Liver (tissue), 9 donors: Measurements from ENCODE around the gene RASGRP4. TPM values are rescaled to one million over a fixed set of nuclear protein-coding genes. Genes with fewer than 3 reads are reported as not detected.

Source experiments
- DNase-seq: peaks from one replicate; pipeline ENCODE4 v3.0.0-alpha.2; 2017; ENCODE audit warnings: low spot score
- H3K27ac ChIP-seq, 2 donors: one replicate each; pipeline ENCODE4 v1.7.0; 2013; ENCODE audit warnings: inconsistent platforms in 2 of 2, low read length in 2 of 2, control low read depth in 1 of 2, low read depth in 1 of 2, mild to moderate bottlenecking in 1 of 2
- H3K27me3 ChIP-seq, 4 donors: one replicate each; pipeline versions ENCODE4 v1.6.1 to v1.7.0; 2013; ENCODE audit warnings: low read length in 3 of 4, inconsistent platforms in 1 of 4, mild to moderate bottlenecking in 1 of 4, moderate library complexity in 1 of 4; ENCODE audit not compliant: control insufficient read depth in 4 of 4, insufficient read depth in 4 of 4
- H3K36me3 ChIP-seq, 4 donors: one replicate each; pipeline versions ENCODE4 v1.6.1 to v1.7.0; 2013; ENCODE audit warnings: low read length in 3 of 4, mild to moderate bottlenecking in 3 of 4, low read depth in 1 of 4, moderate library complexity in 1 of 4; ENCODE audit not compliant: control insufficient read depth in 4 of 4, insufficient read depth in 3 of 4
- H3K4me1 ChIP-seq, 4 donors: one replicate each; pipeline versions ENCODE4 v1.6.1 to v1.7.0; 2013; ENCODE audit warnings: low read length in 3 of 4, mild to moderate bottlenecking in 3 of 4, moderate library complexity in 1 of 4; ENCODE audit not compliant: control insufficient read depth in 4 of 4, insufficient read depth in 4 of 4
- H3K4me3 ChIP-seq, 3 donors: one replicate each; pipeline versions ENCODE4 v1.6.1 to v1.7.0; 2013; ENCODE audit warnings: low read length in 3 of 3, control low read depth in 1 of 3, low read depth in 1 of 3, mild to moderate bottlenecking in 1 of 3
- H3K9ac ChIP-seq, 2 donors: one replicate each; pipeline ENCODE4 v1.7.0; 2013; ENCODE audit warnings: low read length in 2 of 2, mild to moderate bottlenecking in 2 of 2, moderate library complexity in 2 of 2, control low read depth in 1 of 2, low read depth in 1 of 2
- H3K9me3 ChIP-seq, 4 donors: one replicate each; pipeline versions ENCODE4 v1.6.1 to v1.7.0; 2013; ENCODE audit warnings: low read length in 3 of 4; ENCODE audit not compliant: control insufficient read depth in 4 of 4
- EGR1 ChIP-seq, 2 donors: IDR thresholded peaks; 2 replicates each; pipeline ENCODE4 v1.6.1; 2016 to 2018; ENCODE audit warnings: antibody characterized with exemption in 2 of 2, low read depth in 2 of 2
- FOXA1 ChIP-seq: IDR thresholded peaks from 2 replicates; pipeline ENCODE4 v1.6.1; 2016; ENCODE audit warnings: antibody characterized with exemption
- FOXA2 ChIP-seq: IDR thresholded peaks from 2 replicates; pipeline ENCODE4 v1.6.1; 2016; ENCODE audit warnings: antibody characterized with exemption
- GABPA ChIP-seq, 2 donors: IDR thresholded peaks in 1 of 2; conservative IDR thresholded peaks in 1 of 2; 2 replicates each; pipeline ENCODE4 v1.6.1; 2016; ENCODE audit warnings: antibody characterized with exemption in 2 of 2, mild to moderate bottlenecking in 1 of 2, moderate library complexity in 1 of 2
- HNF4A ChIP-seq, 2 donors: conservative IDR thresholded peaks; 2 replicates each; pipeline ENCODE4 v1.6.1; 2016; ENCODE audit warnings: antibody characterized with exemption in 2 of 2, mild to moderate bottlenecking in 2 of 2
- HNF4G ChIP-seq: IDR thresholded peaks from 2 replicates; pipeline ENCODE4 v1.6.1; 2016; ENCODE audit warnings: antibody characterized with exemption
- JUND ChIP-seq, 2 donors: IDR thresholded peaks; 2 replicates each; pipeline ENCODE4 v1.6.1; 2016; ENCODE audit warnings: antibody characterized with exemption in 2 of 2
- NR2F2 ChIP-seq: IDR thresholded peaks from 2 replicates; pipeline ENCODE4 v1.6.1; 2016; ENCODE audit warnings: antibody characterized with exemption
- RAD21 ChIP-seq, 2 donors: IDR thresholded peaks; 2 replicates each; pipeline ENCODE4 v1.6.1; 2016; ENCODE audit warnings: antibody characterized with exemption in 2 of 2, mild to moderate bottlenecking in 2 of 2
- RXRA ChIP-seq, 2 donors: IDR thresholded peaks; 2 replicates each; pipeline ENCODE4 v1.6.1; 2017 to 2018; ENCODE audit warnings: antibody characterized with exemption in 2 of 2, mild to moderate bottlenecking in 1 of 2
- SP1 ChIP-seq: IDR thresholded peaks from 2 replicates; pipeline ENCODE4 v1.6.1; 2018; ENCODE audit warnings: antibody characterized with exemption, mild to moderate bottlenecking
- TAF1 ChIP-seq: conservative IDR thresholded peaks from 2 replicates; pipeline ENCODE4 v1.6.1; 2016; ENCODE audit warnings: antibody characterized with exemption, mild to moderate bottlenecking
- YY1 ChIP-seq: IDR thresholded peaks from 2 replicates; pipeline ENCODE4 v1.6.1; 2016; ENCODE audit warnings: antibody characterized with exemption, mild to moderate bottlenecking
- WGBS: extraction: QIAGEN DNeasy Blood & Tissue Kit; methylation state at CpG from one replicate; pipeline ENCODE4 v1.1.7; 2013; 5-methylcytosine and 5-hydroxymethylcytosine counted together
- polyA plus RNA-seq, 2 donors: library from polyadenylated mRNA; stranded (reverse) in 1 of 2; unstranded in 1 of 2; fragments of 200-250 nt in 1 of 2; fragments of >200 nt in 1 of 2; fragmentation: Nextera tagmentation in 1 of 2; extraction: Ambion mirVana in 1 of 2; gene quantifications; one replicate each; pipeline versions ENCODE4 v1.2.1 to v1.2.3, GENCODE V29; 2013 to 2015
- total RNA-seq, 2 donors: library from RNA; depleted of rRNA; stranded (reverse); fragments of >200 nt; gene quantifications; one replicate each; pipeline ENCODE4 v1.2.3, GENCODE V29; 2014
- TF ChIP-seq, protein P1 (sequence below): fragments of 150-350 bp; IDR thresholded peaks from 2 replicates; pipeline ENCODE4 v1.5.1; 2017; ENCODE audit warnings: improper control_type of control experiment, low read depth, low read length; ENCODE audit not compliant: missing input control
- TF ChIP-seq, protein P2 (sequence below): IDR thresholded peaks from 2 replicates; pipeline ENCODE4 v1.6.1; 2016; ENCODE audit warnings: antibody characterized with exemption
- TF ChIP-seq, protein P3 (sequence below): IDR thresholded peaks from 2 replicates; pipeline ENCODE4 v1.6.1; 2016; ENCODE audit warnings: antibody characterized with exemption
- TF ChIP-seq, protein P4 (sequence below): IDR thresholded peaks from 2 replicates; pipeline ENCODE4 v1.6.1; 2016; ENCODE audit warnings: antibody characterized with exemption
- TF ChIP-seq, protein P5 (sequence below): IDR thresholded peaks from 2 replicates; pipeline ENCODE4 v1.6.1; 2016; ENCODE audit warnings: antibody characterized with exemption, mild to moderate bottlenecking
- donor health status: healthy.
- donor health status: healthy.
- donor health status: healthy.
- donor health status: healthy.
- donor health status: healthy.

RASGRP4 gene
- total and polyA plus RNA-seq, 4 donors: 0.60 to 2.4 (median 1.6) TPM

DNA sequence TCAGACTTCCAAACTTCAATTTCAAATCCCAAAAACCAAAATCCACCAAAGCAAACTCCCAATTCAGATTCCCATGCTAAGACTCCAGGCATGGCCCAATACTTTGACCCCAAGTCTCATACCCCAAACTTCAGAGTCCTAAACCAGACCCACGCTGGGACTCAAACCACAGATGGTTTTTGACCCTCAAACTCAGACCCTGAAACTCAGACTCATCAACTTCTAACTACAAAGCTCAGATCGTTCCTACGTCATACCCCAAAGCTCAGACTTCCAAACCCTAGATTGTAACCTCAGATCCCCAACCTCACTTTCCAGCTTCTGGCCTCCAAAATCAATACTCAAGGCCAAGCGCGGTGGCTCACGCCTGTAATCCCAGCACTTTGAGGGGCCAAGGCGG, 19.3 kb upstream of the RASGRP4 start (continued):
- TF ChIP-seq, protein P1, sequence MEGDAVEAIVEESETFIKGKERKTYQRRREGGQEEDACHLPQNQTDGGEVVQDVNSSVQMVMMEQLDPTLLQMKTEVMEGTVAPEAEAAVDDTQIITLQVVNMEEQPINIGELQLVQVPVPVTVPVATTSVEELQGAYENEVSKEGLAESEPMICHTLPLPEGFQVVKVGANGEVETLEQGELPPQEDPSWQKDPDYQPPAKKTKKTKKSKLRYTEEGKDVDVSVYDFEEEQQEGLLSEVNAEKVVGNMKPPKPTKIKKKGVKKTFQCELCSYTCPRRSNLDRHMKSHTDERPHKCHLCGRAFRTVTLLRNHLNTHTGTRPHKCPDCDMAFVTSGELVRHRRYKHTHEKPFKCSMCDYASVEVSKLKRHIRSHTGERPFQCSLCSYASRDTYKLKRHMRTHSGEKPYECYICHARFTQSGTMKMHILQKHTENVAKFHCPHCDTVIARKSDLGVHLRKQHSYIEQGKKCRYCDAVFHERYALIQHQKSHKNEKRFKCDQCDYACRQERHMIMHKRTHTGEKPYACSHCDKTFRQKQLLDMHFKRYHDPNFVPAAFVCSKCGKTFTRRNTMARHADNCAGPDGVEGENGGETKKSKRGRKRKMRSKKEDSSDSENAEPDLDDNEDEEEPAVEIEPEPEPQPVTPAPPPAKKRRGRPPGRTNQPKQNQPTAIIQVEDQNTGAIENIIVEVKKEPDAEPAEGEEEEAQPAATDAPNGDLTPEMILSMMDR: no peak
- TF ChIP-seq HNF4G: no peak
- no peak for TF ChIP-seq YY1
- TF ChIP-seq RAD21 (IDR thresholded peaks at IDR 0.05): no peak
- no peak for TF ChIP-seq JUND (IDR thresholded peaks at IDR 0.05)
- no peak for TF ChIP-seq TAF1
- TF ChIP-seq FOXA2: no peak
- TF ChIP-seq, protein P2, sequence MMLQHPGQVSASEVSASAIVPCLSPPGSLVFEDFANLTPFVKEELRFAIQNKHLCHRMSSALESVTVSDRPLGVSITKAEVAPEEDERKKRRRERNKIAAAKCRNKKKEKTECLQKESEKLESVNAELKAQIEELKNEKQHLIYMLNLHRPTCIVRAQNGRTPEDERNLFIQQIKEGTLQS: no peak

DNA sequence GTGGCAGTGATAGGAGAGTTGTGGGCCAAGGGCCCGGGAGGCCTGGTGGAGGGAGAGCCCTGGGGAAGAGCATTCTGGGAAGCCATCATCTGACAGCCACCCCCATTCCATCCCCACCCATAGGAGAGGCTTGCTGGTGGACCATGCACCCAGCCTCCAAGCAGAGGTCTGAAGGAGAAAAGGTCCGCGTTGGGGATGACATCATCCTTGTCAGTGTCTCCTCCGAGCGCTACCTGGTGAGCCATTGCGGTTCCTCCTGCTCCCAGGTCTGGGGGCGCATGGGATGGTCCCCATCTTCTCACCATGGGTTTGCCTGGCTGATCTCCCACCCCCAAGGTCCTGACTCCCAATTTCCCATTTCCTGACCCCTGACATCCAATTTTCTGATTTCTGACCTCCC, 18.0 kb upstream of the RASGRP4 start:
- no peaks in the 10 kb centered on the region for H3K9me3 ChIP-seq
- DNase-seq: no peak
- H3K27me3 ChIP-seq: peaks cover 0 to 4% (median 0%) of the 10 kb centered on the region in 4 donors
- H3K9ac ChIP-seq: no peak overlapping the region
- H3K36me3 ChIP-seq: no peaks in the 10 kb centered on the region
- H3K4me3 ChIP-seq: no peak overlapping the region
- no peak overlapping the region for H3K27ac ChIP-seq
- 87% methylated on average over 7 of the region's 7 CpGs for WGBS
- no peaks in the 10 kb centered on the region for H3K4me1 ChIP-seq
- no peak for TF ChIP-seq GABPA (IDR thresholded peaks at IDR 0.05 in 1 of 2, conservative IDR thresholded peaks at IDR 0.05 in 1 of 2)
- no peak for TF ChIP-seq TAF1
- no peak for TF ChIP-seq YY1
- no peak for TF ChIP-seq FOXA1
- TF ChIP-seq, protein P2: no peak
- TF ChIP-seq, protein P3, sequence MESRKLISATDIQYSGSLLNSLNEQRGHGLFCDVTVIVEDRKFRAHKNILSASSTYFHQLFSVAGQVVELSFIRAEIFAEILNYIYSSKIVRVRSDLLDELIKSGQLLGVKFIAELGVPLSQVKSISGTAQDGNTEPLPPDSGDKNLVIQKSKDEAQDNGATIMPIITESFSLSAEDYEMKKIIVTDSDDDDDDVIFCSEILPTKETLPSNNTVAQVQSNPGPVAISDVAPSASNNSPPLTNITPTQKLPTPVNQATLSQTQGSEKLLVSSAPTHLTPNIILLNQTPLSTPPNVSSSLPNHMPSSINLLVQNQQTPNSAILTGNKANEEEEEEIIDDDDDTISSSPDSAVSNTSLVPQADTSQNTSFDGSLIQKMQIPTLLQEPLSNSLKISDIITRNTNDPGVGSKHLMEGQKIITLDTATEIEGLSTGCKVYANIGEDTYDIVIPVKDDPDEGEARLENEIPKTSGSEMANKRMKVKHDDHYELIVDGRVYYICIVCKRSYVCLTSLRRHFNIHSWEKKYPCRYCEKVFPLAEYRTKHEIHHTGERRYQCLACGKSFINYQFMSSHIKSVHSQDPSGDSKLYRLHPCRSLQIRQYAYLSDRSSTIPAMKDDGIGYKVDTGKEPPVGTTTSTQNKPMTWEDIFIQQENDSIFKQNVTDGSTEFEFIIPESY: no peak
- no peak for TF ChIP-seq NR2F2
- TF ChIP-seq, protein P4, sequence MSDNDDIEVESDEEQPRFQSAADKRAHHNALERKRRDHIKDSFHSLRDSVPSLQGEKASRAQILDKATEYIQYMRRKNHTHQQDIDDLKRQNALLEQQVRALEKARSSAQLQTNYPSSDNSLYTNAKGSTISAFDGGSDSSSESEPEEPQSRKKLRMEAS: no peak
- TF ChIP-seq HNF4A (conservative IDR thresholded peaks at IDR 0.05): no peak
- TF ChIP-seq EGR1 (IDR thresholded peaks at IDR 0.05; ENCODE audit: low read depth in 2 of 2): no peak
- no peak for TF ChIP-seq SP1
- TF ChIP-seq RXRA (IDR thresholded peaks at IDR 0.05): no peak
- TF ChIP-seq, protein P1: no peak
- TF ChIP-seq, protein P5, sequence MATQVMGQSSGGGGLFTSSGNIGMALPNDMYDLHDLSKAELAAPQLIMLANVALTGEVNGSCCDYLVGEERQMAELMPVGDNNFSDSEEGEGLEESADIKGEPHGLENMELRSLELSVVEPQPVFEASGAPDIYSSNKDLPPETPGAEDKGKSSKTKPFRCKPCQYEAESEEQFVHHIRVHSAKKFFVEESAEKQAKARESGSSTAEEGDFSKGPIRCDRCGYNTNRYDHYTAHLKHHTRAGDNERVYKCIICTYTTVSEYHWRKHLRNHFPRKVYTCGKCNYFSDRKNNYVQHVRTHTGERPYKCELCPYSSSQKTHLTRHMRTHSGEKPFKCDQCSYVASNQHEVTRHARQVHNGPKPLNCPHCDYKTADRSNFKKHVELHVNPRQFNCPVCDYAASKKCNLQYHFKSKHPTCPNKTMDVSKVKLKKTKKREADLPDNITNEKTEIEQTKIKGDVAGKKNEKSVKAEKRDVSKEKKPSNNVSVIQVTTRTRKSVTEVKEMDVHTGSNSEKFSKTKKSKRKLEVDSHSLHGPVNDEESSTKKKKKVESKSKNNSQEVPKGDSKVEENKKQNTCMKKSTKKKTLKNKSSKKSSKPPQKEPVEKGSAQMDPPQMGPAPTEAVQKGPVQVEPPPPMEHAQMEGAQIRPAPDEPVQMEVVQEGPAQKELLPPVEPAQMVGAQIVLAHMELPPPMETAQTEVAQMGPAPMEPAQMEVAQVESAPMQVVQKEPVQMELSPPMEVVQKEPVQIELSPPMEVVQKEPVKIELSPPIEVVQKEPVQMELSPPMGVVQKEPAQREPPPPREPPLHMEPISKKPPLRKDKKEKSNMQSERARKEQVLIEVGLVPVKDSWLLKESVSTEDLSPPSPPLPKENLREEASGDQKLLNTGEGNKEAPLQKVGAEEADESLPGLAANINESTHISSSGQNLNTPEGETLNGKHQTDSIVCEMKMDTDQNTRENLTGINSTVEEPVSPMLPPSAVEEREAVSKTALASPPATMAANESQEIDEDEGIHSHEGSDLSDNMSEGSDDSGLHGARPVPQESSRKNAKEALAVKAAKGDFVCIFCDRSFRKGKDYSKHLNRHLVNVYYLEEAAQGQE: no peak
